GM12873 (cell line): ENCODE results near the gene CYP19A1.

Source experiments
- CTCF ChIP-seq: IDR thresholded peaks from 2 replicates; pipeline ENCODE4 v1.5.1; 2012; ENCODE audit warnings: low read depth, mild to moderate bottlenecking, moderate library complexity, low read length, control low read depth; ENCODE audit not compliant: insufficient read depth; ENCODE audit errors: missing control alignments

The CYP19A1 gene

GRCh38 chr15:51368751-51369450 lies 30.5 kb upstream of the CYP19A1 start:
- TF ChIP-seq CTCF, result no peak

GRCh38 chr15:51368307-51368706 lies 29.9 kb upstream of the CYP19A1 start:
- no peak for TF ChIP-seq CTCF

- TF ChIP-seq CTCF, result no peak
Measured at GRCh38 chr15:51367322-51367976, 29.1 kb upstream of the CYP19A1 start.

- TF ChIP-seq CTCF, result no peak
Measured at GRCh38 chr15:51366920-51367319, 28.5 kb upstream of the CYP19A1 start.

- no peak for TF ChIP-seq CTCF
Measured at GRCh38 chr15:51366071-51366470, 27.7 kb upstream of the CYP19A1 start.

- no peak for TF ChIP-seq CTCF
Measured at GRCh38 chr15:51365417-51365816, 27.0 kb upstream of the CYP19A1 start.

- TF ChIP-seq CTCF, result no peak
Measured at GRCh38 chr15:51363383-51363782, 25.0 kb upstream of the CYP19A1 start.
